ENCODE measurements around the gene CCDC80.

DNA sequence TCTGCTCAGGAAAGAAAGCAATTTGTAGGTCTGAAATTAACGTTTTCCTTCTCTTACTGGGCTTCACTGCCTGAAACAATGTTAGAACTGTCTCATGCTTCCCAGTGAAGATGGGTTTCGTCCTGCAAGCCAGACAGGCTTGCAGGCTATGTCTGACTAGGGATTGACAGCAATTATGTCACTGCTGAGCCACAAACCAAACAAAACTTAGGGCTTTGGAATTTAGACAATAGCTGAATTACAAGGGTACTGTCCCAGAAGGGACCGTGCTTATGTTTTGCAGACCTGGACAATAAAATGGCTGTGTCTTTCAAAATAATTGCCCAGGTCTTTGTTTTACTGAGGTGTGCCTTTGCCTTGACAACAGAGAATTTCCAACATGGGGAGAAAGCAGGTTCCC, 46.3 kb upstream of the CCDC80 start:
- TF ChIP-seq, protein P1, sequence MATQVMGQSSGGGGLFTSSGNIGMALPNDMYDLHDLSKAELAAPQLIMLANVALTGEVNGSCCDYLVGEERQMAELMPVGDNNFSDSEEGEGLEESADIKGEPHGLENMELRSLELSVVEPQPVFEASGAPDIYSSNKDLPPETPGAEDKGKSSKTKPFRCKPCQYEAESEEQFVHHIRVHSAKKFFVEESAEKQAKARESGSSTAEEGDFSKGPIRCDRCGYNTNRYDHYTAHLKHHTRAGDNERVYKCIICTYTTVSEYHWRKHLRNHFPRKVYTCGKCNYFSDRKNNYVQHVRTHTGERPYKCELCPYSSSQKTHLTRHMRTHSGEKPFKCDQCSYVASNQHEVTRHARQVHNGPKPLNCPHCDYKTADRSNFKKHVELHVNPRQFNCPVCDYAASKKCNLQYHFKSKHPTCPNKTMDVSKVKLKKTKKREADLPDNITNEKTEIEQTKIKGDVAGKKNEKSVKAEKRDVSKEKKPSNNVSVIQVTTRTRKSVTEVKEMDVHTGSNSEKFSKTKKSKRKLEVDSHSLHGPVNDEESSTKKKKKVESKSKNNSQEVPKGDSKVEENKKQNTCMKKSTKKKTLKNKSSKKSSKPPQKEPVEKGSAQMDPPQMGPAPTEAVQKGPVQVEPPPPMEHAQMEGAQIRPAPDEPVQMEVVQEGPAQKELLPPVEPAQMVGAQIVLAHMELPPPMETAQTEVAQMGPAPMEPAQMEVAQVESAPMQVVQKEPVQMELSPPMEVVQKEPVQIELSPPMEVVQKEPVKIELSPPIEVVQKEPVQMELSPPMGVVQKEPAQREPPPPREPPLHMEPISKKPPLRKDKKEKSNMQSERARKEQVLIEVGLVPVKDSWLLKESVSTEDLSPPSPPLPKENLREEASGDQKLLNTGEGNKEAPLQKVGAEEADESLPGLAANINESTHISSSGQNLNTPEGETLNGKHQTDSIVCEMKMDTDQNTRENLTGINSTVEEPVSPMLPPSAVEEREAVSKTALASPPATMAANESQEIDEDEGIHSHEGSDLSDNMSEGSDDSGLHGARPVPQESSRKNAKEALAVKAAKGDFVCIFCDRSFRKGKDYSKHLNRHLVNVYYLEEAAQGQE (IDR thresholded peaks at IDR 0.05; ENCODE audit: insufficient replicate concordance, low read depth), result no peak
- TF ChIP-seq, protein P2, sequence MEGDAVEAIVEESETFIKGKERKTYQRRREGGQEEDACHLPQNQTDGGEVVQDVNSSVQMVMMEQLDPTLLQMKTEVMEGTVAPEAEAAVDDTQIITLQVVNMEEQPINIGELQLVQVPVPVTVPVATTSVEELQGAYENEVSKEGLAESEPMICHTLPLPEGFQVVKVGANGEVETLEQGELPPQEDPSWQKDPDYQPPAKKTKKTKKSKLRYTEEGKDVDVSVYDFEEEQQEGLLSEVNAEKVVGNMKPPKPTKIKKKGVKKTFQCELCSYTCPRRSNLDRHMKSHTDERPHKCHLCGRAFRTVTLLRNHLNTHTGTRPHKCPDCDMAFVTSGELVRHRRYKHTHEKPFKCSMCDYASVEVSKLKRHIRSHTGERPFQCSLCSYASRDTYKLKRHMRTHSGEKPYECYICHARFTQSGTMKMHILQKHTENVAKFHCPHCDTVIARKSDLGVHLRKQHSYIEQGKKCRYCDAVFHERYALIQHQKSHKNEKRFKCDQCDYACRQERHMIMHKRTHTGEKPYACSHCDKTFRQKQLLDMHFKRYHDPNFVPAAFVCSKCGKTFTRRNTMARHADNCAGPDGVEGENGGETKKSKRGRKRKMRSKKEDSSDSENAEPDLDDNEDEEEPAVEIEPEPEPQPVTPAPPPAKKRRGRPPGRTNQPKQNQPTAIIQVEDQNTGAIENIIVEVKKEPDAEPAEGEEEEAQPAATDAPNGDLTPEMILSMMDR (IDR thresholded peaks at IDR 0.05; ENCODE audit: insufficient read depth, low read length), result no peak

All from HL-60 (cell line).